Measurements from ENCODE around the gene ITPRIP. TPM values are rescaled to one million over a fixed set of nuclear protein-coding genes. Genes with fewer than 3 reads are reported as not detected.

Gene ITPRIP
- total RNA-seq, 6 experiments from 2014 or later: 2.9 to 9.7 (median 7.7) TPM

DNA sequence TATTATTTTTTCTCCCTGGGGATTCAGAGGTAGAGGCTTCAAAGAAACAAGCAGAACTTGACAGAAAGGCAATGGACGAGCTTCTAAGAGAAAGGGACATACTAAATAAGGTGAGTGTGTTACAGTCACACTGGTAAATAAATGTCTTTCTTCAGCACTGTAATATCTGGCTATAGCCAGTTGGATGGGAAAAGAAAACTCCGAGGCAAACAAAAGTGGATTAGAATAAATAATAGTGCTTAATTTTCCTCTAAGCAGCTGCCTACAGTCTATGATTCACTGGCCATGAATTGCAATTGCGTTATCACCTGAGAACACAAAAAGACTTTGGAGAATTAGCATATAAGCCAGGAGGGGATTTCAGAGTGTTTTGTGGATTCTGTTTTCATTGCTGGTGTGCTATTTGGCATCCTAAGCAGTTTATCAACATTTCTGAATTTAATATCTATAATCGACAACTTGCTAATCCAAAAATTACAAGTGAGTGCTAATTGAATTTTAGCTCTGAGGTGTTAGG is 38.6 kb upstream of the ITPRIP start:
- ATAC-seq: no peak
- 66% methylated on average over 4 of the region's 4 CpGs for WGBS (ENCODE audit: insufficient coverage, low coverage, low lambda C conversion rate, missing lambda C conversion rate)
- intact Hi-C loops (cut with DNase I): no loop called here

DNA sequence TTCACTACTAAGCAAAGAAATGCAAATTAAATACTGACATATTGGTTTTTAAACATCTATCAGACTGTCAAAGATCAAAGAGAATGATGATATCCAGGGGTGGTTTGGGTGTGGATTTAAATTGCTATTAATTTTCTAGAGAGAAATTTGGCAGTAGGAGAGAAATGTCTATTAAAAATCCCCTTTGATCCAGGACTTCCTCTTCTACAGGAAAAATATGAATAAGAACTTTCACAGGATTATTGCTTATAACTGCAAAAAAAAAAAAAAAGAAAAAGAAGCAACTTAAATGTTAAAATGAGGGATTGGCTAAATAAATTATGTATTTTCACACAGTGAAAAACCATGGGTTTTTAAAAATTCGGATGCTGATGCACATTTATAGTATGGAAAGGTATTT is 36.3 kb upstream of the ITPRIP start:
- DNase-seq: no peak
- H3K27ac ChIP-seq: no peak overlapping the region

More for the DNA sequence above, 38.6 kb upstream of the ITPRIP start:
- Histone ChIP-seq H3K4me1 (no peaks in the 10 kb centered on the region), H3K9me3 (peaks cover 0 to 3% (median 0%) of the 10 kb centered on the region in 4 donors), H3K4me3 (no peak overlapping the region), H3K27me3 (no peaks in the 10 kb centered on the region), H3K27ac (no peak overlapping the region), H3K36me3 (no peaks in the 10 kb centered on the region)
- no peak for TF ChIP-seq CTCF (IDR thresholded peaks at IDR 0.05)
- no peak for TF ChIP-seq POLR2A (IDR thresholded peaks at IDR 0.05)
- no peak for DNase-seq

DNA sequence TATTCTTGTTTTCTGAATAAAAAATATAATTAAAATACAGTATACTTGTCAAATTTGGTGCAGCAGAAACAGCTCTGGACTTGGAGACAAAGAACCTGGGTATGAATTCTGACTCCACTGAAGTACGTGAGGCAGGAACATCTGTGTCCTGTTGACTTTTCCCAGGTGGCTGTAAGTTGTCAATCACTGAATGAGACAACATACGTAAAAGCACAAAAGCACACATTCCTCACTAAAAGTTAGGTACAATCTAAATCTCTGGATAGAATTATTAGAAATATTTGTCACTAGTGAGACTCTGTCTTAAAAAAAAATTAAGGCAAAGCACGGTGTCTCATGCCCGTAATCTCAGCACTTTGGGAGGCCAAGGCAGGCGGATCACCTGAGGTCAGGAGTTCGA is 33.5 kb upstream of the ITPRIP start:
- Histone ChIP-seq H3K9me3 (peaks cover 0 to 7% (median 0%) of the 10 kb centered on the region in 4 donors), H3K4me3 (no peak overlapping the region), H3K27me3 (no peaks in the 10 kb centered on the region), H3K27ac (no peak overlapping the region), H3K36me3 (no peaks in the 10 kb centered on the region), H3K4me1 (no peaks in the 10 kb centered on the region)
- 86% methylated on average over 6 of the region's 6 CpGs for WGBS (ENCODE audit: insufficient coverage, low coverage, low lambda C conversion rate, missing lambda C conversion rate)
- no peak for ATAC-seq
- no peak for TF ChIP-seq POLR2A (IDR thresholded peaks at IDR 0.05)
- TF ChIP-seq CTCF (IDR thresholded peaks at IDR 0.05): no peak
- intact Hi-C loops (cut with DNase I): no loop called here
- no peak for DNase-seq

More for the DNA sequence above, 36.3 kb upstream of the ITPRIP start:
- Histone ChIP-seq H3K4me1 (no peaks in the 10 kb centered on the region), H3K4me3 (no peak overlapping the region), H3K9me3 (peaks cover 0 to 7% (median 0%) of the 10 kb centered on the region in 4 donors), H3K36me3 (no peaks in the 10 kb centered on the region), H3K27me3 (no peaks in the 10 kb centered on the region)
- 36% methylated on average over 1 of the region's 1 CpG for WGBS (ENCODE audit: insufficient coverage, low coverage, low lambda C conversion rate, missing lambda C conversion rate)
- intact Hi-C loops (cut with DNase I): no loop called here
- no peak for ATAC-seq
- no peak for TF ChIP-seq CTCF (IDR thresholded peaks at IDR 0.05)
- no peak for TF ChIP-seq POLR2A (IDR thresholded peaks at IDR 0.05)

DNA sequence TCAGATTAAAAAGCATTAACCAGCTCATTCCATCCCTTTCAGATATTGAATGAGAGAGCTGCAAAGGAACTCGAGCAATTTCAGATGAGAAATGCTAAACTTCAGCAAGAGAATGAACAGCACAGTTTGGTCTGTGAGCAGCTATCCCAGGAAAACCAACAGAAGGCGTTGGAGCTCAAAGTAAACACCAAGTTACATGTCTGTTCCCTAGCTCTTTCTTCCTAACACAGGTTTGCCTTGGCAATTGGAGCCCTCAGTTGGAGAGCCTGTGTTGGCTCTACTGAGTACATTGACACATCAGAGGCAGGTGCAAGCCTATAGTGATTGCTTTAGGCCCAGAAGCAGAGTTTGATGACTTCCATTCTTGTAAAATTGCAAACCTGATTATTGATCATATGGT is 30.1 kb upstream of the ITPRIP start:
- Histone ChIP-seq H3K27me3 (no peaks in the 10 kb centered on the region), H3K9me3 (peaks cover 0 to 7% (median 0%) of the 10 kb centered on the region in 4 donors), H3K4me3 (no peak overlapping the region), H3K36me3 (no peaks in the 10 kb centered on the region), H3K27ac (no peak overlapping the region), H3K4me1 (no peaks in the 10 kb centered on the region)
- no peak for TF ChIP-seq CTCF (IDR thresholded peaks at IDR 0.05)
- TF ChIP-seq POLR2A (IDR thresholded peaks at IDR 0.05): no peak
- 37% methylated on average over 2 of the region's 2 CpGs for WGBS (ENCODE audit: insufficient coverage, low coverage, low lambda C conversion rate, missing lambda C conversion rate)
- DNase-seq (no peak), ATAC-seq (no peak)
- intact Hi-C loops (cut with DNase I): no loop called here

GRCh38 chr10:104367904-104368303 is 29.6 kb upstream of the ITPRIP start:
- ATAC-seq: no peak
- H3K9me3 ChIP-seq: peaks cover 0 to 7% (median 0%) of the 10 kb centered on the region in 4 donors
- no peak for DNase-seq
- WGBS (ENCODE audit: insufficient coverage, low coverage, low lambda C conversion rate, missing lambda C conversion rate): 66% methylated on average over 8 of the region's 8 CpGs
- intact Hi-C loops (cut with DNase I): no loop called here
- no peaks in the 10 kb centered on the region for H3K27me3 ChIP-seq
- H3K27ac ChIP-seq: no peak overlapping the region
- no peaks in the 10 kb centered on the region for H3K4me1 ChIP-seq
- no peaks in the 10 kb centered on the region for H3K36me3 ChIP-seq
- TF ChIP-seq POLR2A (IDR thresholded peaks at IDR 0.05): no peak
- TF ChIP-seq CTCF (IDR thresholded peaks at IDR 0.05): no peak
- no peak overlapping the region for H3K4me3 ChIP-seq
